ENCODE measurements around the gene ADAM19.
"Not testable (repeated sequence)": the region's sequence is repeated elsewhere in the genome, so short reads cannot be mapped to it uniquely, and the experiment has no call there.

Gene ADAM19

DNA sequence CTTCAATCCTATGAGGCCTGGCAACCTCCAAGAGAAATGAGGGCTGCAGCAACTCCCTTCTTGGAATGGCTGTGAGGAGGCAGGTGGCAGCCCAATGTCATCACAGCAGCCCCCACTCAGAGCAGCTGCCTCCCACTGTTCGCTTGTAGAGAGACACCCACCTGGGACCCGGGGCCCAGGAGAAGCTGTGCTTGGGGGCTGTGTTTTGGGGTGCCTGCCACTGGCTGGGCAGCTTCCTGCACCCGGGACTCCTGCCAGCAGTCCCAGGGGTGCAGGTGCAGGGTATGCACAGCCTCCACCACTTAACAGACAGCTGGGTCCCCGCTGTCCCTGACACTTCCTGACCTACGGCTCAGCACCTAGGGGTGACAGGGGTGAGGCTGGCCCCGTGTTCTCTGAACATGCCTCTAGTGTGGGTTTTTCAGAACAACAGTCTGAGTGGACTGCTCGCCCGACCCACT lies 89.3 kb downstream of the ADAM19 start:
- TF ChIP-seq, protein P1, sequence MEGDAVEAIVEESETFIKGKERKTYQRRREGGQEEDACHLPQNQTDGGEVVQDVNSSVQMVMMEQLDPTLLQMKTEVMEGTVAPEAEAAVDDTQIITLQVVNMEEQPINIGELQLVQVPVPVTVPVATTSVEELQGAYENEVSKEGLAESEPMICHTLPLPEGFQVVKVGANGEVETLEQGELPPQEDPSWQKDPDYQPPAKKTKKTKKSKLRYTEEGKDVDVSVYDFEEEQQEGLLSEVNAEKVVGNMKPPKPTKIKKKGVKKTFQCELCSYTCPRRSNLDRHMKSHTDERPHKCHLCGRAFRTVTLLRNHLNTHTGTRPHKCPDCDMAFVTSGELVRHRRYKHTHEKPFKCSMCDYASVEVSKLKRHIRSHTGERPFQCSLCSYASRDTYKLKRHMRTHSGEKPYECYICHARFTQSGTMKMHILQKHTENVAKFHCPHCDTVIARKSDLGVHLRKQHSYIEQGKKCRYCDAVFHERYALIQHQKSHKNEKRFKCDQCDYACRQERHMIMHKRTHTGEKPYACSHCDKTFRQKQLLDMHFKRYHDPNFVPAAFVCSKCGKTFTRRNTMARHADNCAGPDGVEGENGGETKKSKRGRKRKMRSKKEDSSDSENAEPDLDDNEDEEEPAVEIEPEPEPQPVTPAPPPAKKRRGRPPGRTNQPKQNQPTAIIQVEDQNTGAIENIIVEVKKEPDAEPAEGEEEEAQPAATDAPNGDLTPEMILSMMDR (IDR thresholded peaks at IDR 0.05): no peak
- no peak overlapping the region for H3K4me3 ChIP-seq
- H3K27ac ChIP-seq: no peak overlapping the region
- no peak for DNase-seq (ENCODE audit: low spot score)

DNA sequence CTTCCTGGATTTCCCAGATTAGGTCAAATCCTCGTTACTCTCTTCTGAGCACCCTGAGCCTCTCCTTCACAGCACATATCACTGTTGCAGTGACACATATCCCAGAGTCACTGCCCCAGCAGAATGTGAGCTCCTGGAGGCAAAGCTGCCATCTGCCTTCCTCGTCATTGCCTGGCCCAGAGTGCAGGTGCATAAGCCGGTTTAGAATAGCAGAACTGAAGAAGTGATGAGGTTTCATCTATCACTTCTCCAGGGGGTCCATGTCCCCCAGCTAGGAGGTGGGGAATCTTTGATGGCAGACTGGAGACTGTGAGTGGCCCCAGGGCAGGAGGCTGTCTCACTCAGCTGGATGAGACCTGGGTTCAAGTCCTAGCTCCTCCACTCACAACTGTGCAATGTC lies 89.8 kb downstream of the ADAM19 start:
- H3K4me3 ChIP-seq: no peak overlapping the region
- no peak for DNase-seq (ENCODE audit: low spot score)
- TF ChIP-seq, protein P1 (IDR thresholded peaks at IDR 0.05): no peak
- H3K27ac ChIP-seq: no peak overlapping the region

DNA sequence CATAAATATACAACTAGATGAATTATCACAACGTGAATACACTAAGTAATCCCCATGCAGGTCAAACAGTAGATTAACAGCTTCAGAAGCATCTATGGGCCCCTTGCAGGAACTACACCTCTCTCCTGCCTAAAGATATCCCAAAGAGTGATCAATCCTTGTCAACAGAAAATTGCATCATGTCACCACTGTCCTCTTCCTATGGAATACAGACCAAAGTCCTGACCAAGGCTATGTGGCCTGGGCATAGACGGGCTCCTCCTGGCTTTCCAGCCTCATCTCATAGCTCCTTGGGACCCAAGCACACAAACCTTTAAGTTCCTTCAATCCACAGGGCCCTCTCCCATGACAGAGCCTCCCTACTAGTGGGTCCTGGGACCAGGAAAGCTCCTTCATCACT lies 90.2 kb downstream of the ADAM19 start:
- Histone ChIP-seq H3K27ac (no peak overlapping the region), H3K4me3 (no peak overlapping the region)
- no peak for DNase-seq (ENCODE audit: low spot score)
- TF ChIP-seq, protein P1 (IDR thresholded peaks at IDR 0.05): no peak

DNA sequence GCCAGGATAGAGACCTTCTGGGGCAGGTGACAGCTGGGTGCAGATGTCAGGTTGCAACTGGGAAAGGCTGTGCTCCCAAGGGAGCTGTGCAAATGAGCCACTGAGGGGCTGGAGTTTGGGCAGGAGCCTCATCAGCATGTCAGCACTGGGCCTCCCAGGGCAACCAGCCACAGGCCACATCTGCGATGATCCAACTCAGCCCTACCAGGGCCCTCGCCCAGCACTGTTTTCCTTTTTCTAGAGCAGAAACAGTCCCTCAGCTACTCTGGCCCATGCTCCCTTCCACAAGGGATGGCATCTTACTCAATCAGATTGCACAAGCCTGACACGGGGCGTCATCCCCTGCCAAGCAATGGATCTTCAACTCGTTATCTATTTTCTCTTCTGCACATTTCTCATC lies 90.8 kb downstream of the ADAM19 start:
- DNase-seq (ENCODE audit: low spot score): no peak
- H3K4me3 ChIP-seq: no peak overlapping the region
- H3K27ac ChIP-seq: no peak overlapping the region
- TF ChIP-seq, protein P1 (IDR thresholded peaks at IDR 0.05): no peak

DNA sequence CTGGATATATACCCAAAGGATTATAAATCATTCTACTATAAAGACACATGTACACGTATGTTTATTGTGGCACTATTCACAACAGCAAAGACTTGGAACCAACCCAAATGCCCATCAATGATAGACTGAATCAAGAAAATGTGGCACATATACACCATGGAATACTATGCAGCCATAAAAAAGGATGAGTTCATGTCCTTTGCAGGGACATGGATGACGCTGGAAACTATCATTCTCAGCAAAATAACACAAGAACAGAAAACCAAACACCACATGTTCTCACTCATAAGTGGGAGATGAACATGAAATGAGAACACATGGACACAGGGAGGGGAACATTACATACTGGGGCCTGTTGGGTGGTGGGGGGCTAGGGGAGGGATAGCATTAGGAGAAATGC lies 92.9 kb downstream of the ADAM19 start:
- not testable (repeated sequence) for H3K4me3 ChIP-seq; DNase-seq (ENCODE audit: low spot score); H3K27ac ChIP-seq

DNA sequence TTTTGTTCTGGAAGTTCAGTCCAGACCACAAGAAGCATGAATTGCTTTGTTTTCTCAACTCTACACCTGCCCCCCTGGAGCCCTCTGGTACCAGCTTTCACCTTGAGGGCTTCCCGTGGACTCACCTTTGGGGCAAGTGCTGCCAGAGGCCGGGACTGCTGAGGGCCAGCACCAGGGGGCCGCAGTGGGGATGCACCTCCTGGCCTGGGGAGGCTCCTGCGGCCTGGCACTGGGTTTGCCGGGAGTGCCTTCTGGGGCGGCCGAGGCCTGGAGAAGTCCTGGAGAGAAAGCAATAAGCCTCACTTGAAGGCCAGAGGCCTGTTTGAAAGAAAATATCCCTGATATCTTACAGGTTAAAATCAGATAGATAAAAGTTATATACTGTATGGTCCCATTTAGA lies 93.9 kb downstream of the ADAM19 start:
- DNase-seq (ENCODE audit: low spot score): no peak
- Histone ChIP-seq H3K4me3 (no peak overlapping the region), H3K27ac (no peak overlapping the region)
- TF ChIP-seq, protein P1 (IDR thresholded peaks at IDR 0.05): no peak

DNA sequence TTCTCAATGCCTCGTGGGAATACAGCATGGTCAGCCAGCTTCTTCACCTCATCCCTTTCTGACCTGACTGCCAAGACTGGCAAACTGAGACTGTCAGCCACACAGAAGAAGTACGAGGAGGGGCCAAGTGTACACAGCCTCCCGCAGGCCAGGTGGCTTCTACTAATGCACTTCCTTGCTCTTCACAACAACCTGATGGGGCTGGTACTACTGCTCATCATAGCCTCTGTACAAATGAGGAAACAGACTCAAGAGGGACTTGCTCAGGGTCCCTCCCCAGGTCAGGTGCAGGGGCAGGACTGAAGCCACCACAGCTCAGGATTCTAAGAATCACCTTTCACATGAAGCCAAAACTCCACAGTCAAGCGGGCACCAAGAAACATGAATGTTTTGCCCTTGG lies 94.3 kb downstream of the ADAM19 start:
- H3K27ac ChIP-seq: no peak overlapping the region
- DNase-seq (ENCODE audit: low spot score): no peak
- H3K4me3 ChIP-seq: no peak overlapping the region
- TF ChIP-seq, protein P1 (IDR thresholded peaks at IDR 0.05): no peak
